HepG2 (cell line): ENCODE data around the gene TVP23A. TPM values are rescaled to one million over a fixed set of nuclear protein-coding genes. Genes with fewer than 3 reads are reported as not detected.

Experiments
- ATAC-seq: fragments of 200-7000 bp; cut with Tn5 transposase; 3 replicates; pipeline ENCODE4 v1.9.1; 2020; ENCODE audit warnings: mild to moderate bottlenecking, moderate library complexity
- BruUV-seq: library from RNA; stranded (reverse); fragments of 400-500 nt; replicated peaks from 2 replicates; lab custom pipeline; 2021; lab: Mats Ljungman, UMichigan
- CTCF ChIA-PET: fragments of 300-600 bp; formaldehyde crosslinking; extraction: SDS; loops from one replicate; lab custom pipeline; 2021; ENCODE audit warnings: low total read pairs, inconsistent platforms, low intra/inter-chr PET ratio; lab: Yijun Ruan, JAX
- POLR2A ChIA-PET: fragments of 350-600 bp; sonication (Branson Sonifier 250); formaldehyde crosslinking; loops from one replicate; lab custom pipeline; 2020; ENCODE audit warnings: antibody characterized with exemption, inconsistent platforms; lab: Yijun Ruan, JAX
- DNase-seq: peaks from one replicate; pipeline ENCODE4 v3.0.0-alpha.2; 2015; ENCODE audit warnings: low spot score
- FAIRE-seq: peaks from 3 replicates; lab custom pipeline; 2011; peaks lifted over from hg19 to GRCh38; lab: Jason Lieb, UNC
- H2AFZ ChIP-seq: one replicate; pipeline ENCODE4 v1.6.1; 2011; ENCODE audit warnings: low read length, inconsistent platforms
- H3K27ac ChIP-seq: fragments of 300-600 bp; 3 replicates; pipeline ENCODE4 v1.8.0; 2011; ENCODE audit warnings: mixed run types, mild to moderate bottlenecking, mixed read lengths, low read length, inconsistent platforms; ENCODE audit not compliant: insufficient read depth; ENCODE audit errors: extremely low read length
- H3K27me3 ChIP-seq, 2 experiments: fragments of 200-600 bp in 1 of 2; 2 replicates in 1 of 2; 3 replicates in 1 of 2; pipeline versions ENCODE4 v1.6.0 to v1.8.0; 2011; ENCODE audit warnings: low read length in 2 of 2, mild to moderate bottlenecking in 2 of 2, moderate library complexity in 2 of 2, inconsistent platforms in 1 of 2; ENCODE audit not compliant: insufficient read depth in 2 of 2, control insufficient read depth in 1 of 2
- H3K36me3 ChIP-seq, 2 experiments: fragments of 200-600 bp in 1 of 2; replicated peaks in 1 of 2; 2 replicates in 1 of 2; 3 replicates in 1 of 2; pipeline versions ENCODE4 v1.5.1 to v1.8.0; 2011; ENCODE audit warnings: low read length in 2 of 2, inconsistent platforms in 1 of 2; ENCODE audit not compliant: insufficient read depth in 2 of 2, control insufficient read depth in 1 of 2
- H3K4me1 ChIP-seq: 2 replicates; pipeline ENCODE4 v1.5.1; 2012; ENCODE audit warnings: low read length, inconsistent platforms; ENCODE audit not compliant: insufficient read depth
- H3K4me2 ChIP-seq: 2 replicates; pipeline ENCODE4 v1.6.0; 2011; ENCODE audit warnings: low read depth, low read length, inconsistent platforms
- H3K4me3 ChIP-seq, 3 experiments: fragments of 200-600 bp in 1 of 3; sonication (generic), shearing (Covaris generic) in 1 of 3; replicated peaks in 1 of 3; 2 replicates each; pipeline ENCODE4 v1.5.1; 2011 to 2016; ENCODE audit warnings: low read length in 3 of 3, inconsistent platforms in 2 of 3, low read depth in 2 of 3, mild to moderate bottlenecking in 2 of 3, control low read depth in 1 of 3, mixed read lengths in 1 of 3; ENCODE audit not compliant: insufficient read depth in 1 of 3
- H3K79me2 ChIP-seq: one replicate; pipeline ENCODE4 v1.6.1; 2011; ENCODE audit warnings: low read length, inconsistent platforms; ENCODE audit not compliant: insufficient read depth
- H3K9ac ChIP-seq: 2 replicates; pipeline ENCODE4 v1.6.0; 2011; ENCODE audit warnings: mild to moderate bottlenecking, low read depth, low read length, inconsistent platforms; ENCODE audit not compliant: insufficient read depth
- H3K9me3 ChIP-seq: 2 replicates; pipeline ENCODE4 v1.5.1; 2012; ENCODE audit warnings: mild to moderate bottlenecking, low read length
- H4K20me1 ChIP-seq: 2 replicates; pipeline ENCODE4 v1.6.0; 2011; ENCODE audit warnings: inconsistent platforms, mild to moderate bottlenecking, low read length, moderate library complexity; ENCODE audit not compliant: insufficient read depth
- CENPT ChIP-seq: sonication (generic); formaldehyde crosslinking; IDR thresholded peaks from 2 replicates; pipeline ENCODE4 v1.8.0; 2022; ENCODE audit warnings: low read depth, mild to moderate bottlenecking, moderate library complexity, missing genetic modification reagents
- HCFC1 ChIP-seq: fragments of 150-350 bp; IDR thresholded peaks from 2 replicates; pipeline ENCODE4 v1.6.1; 2014; ENCODE audit warnings: low read depth, low read length
- HMG20A ChIP-seq: IDR thresholded peaks from 2 replicates; pipeline ENCODE4 v1.6.1; 2016; ENCODE audit warnings: borderline replicate concordance
- SALL2 ChIP-seq: sonication (generic); formaldehyde crosslinking; IDR thresholded peaks from 2 replicates; pipeline ENCODE4 v1.8.1; 2023; ENCODE audit warnings: mild to moderate bottlenecking, missing genetic modification reagents, inconsistent platforms
- SIX4 ChIP-seq: sonication (generic); formaldehyde crosslinking; IDR thresholded peaks from 2 replicates; pipeline ENCODE4 v1.4.0; 2020; ENCODE audit warnings: missing genetic modification reagents
- SMYD3 ChIP-seq: sonication (generic); formaldehyde crosslinking; IDR thresholded peaks from 2 replicates; pipeline ENCODE4 v1.8.1; 2023; ENCODE audit warnings: mild to moderate bottlenecking, missing genetic modification reagents
- TAF15 ChIP-seq: fragments of 200-400 bp; formaldehyde crosslinking; IDR thresholded peaks from one replicate; pipeline ENCODE4 v1.6.1; 2018; ENCODE audit warnings: mild to moderate bottlenecking, low read depth, low read length; ENCODE audit not compliant: poor library complexity, severe bottlenecking
- TCF12 ChIP-seq, 2 experiments: fragments of 450-650 bp in 1 of 2; sonication (generic) in 1 of 2; formaldehyde crosslinking in 1 of 2; IDR thresholded peaks; 2 replicates each; pipeline versions ENCODE4 v1.6.1 to v1.8.0; 2017 to 2022; ENCODE audit warnings: antibody characterized with exemption in 1 of 2, mild to moderate bottlenecking in 1 of 2, missing genetic modification reagents in 1 of 2, moderate library complexity in 1 of 2
- ZFP37 ChIP-seq: sonication (generic); formaldehyde crosslinking; IDR thresholded peaks from 2 replicates; pipeline ENCODE4 v1.4.0; 2020; ENCODE audit warnings: missing genetic modification reagents, borderline replicate concordance
- ZNF572 ChIP-seq: sonication (generic); formaldehyde crosslinking; IDR thresholded peaks from 2 replicates; pipeline ENCODE4 v1.5.1; 2020; ENCODE audit warnings: mild to moderate bottlenecking, missing genetic modification reagents
- ZNF616 ChIP-seq: sonication (generic); formaldehyde crosslinking; IDR thresholded peaks from 2 replicates; pipeline ENCODE4 v1.5.0; 2020; ENCODE audit warnings: low read depth, mild to moderate bottlenecking, missing genetic modification reagents
- WGBS: methylation state at CpG from one replicate; pipeline ENCODE4 v1.1.6; 2017; ENCODE audit warnings: low lambda C conversion rate; 5-methylcytosine and 5-hydroxymethylcytosine counted together
- in situ Hi-C: cut with HindIII; loops from 2 replicates; pipeline ENCODE4 v1.10.0; 2017; ENCODE audit warnings: low pct_unique_long_range_greater_than_20kb; ENCODE audit not compliant: extremely low pct_ligation_motif_present
- intact Hi-C: fragments of 100-400 bp; cut with micrococcal nuclease; formaldehyde crosslinking; loops from one replicate; pipeline ENCODE4 v1.10.0; 2022; ENCODE audit not compliant: unreplicated experiment
- polyA plus RNA-seq, 8 experiments: library from polyadenylated mRNA; depleted of rRNA in 3 of 8; stranded (reverse) in 7 of 8; unstranded in 1 of 8; fragments of >200 nt; fragmentation: Illumina TruSeq in 4 of 8; extraction: Trizol in 4 of 8; gene quantifications; 2 replicates each; pipeline versions ENCODE4 v1.2.1 to v1.2.3, GENCODE V29; 2011 to 2016; ENCODE audit warnings: low read depth in 4 of 8, missing spikeins in 1 of 8, mixed read lengths in 1 of 8; ENCODE audit not compliant: insufficient read depth in 1 of 8
- total RNA-seq, 5 experiments: library from RNA; depleted of rRNA; stranded (reverse); fragments of >200 nt; fragmentation: Illumina TruSeq; extraction: Trizol; gene quantifications; 2 replicates each; pipeline ENCODE4 v1.2.3, GENCODE V29; 2016; ENCODE audit warnings: low read depth in 1 of 5
- TF ChIP-seq, protein P1 (sequence below), 2 experiments: IDR thresholded peaks; 2 replicates each; pipeline ENCODE4 v1.6.1; 2011 to 2012; ENCODE audit warnings: low read length in 2 of 2, borderline replicate concordance in 1 of 2, low read depth in 1 of 2, mild to moderate bottlenecking in 1 of 2, moderate library complexity in 1 of 2
- TF ChIP-seq, protein P2 (sequence below): sonication (generic); formaldehyde crosslinking; IDR thresholded peaks from 2 replicates; pipeline ENCODE4 v1.4.0; 2020; ENCODE audit warnings: mild to moderate bottlenecking, missing genetic modification reagents
- TF ChIP-seq, protein P3 (sequence below): sonication (generic); formaldehyde crosslinking; IDR thresholded peaks from 2 replicates; pipeline ENCODE4 v1.4.0; 2020; ENCODE audit warnings: mild to moderate bottlenecking, low read depth, missing genetic modification reagents
- TF ChIP-seq, protein P4 (sequence below): sonication (generic); formaldehyde crosslinking; IDR thresholded peaks from 2 replicates; pipeline ENCODE4 v1.5.0; 2020; ENCODE audit warnings: mild to moderate bottlenecking, missing genetic modification reagents, borderline replicate concordance

The TVP23A gene
- total and polyA plus RNA-seq, 2 of the 13 experiments (the other 11 are each of a cell fraction or from before 2014, with no cell fraction given) = not detected

DNA sequence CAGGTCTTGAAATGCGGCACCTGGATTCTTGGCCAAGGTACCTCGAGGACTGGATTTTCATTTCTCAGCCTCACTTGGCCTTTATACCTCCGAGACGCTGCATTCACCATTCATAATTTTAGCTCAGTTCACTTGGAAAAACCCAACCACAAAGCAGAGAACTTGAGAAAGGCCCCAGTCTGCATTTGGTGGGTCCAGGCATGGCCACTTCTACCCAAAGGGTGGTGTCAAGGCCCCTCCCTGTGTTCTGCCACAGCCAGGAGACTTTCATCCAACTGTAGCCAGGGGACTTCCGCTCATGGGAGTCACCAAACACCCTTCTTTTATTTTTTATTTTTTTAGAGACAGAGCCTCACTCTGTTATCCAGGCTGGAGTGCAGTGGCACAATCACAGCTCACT, 14.7 kb upstream of the TVP23A start:
- in situ Hi-C loops (no loop called here), intact Hi-C loops (no loop called here)
- no TSS peak for BruUV-seq
- 24% methylated on average over 5 of the region's 5 CpGs for WGBS
- FAIRE-seq (no peak), ATAC-seq (no peak), DNase-seq (no peak)
- Histone ChIP-seq H3K4me2 (no peak overlapping the region), H3K27me3 (peaks cover 3 to 10% of the 10 kb centered on the region in 2 experiments; a peak in 3 of 5 replicates), H3K4me1 (no peaks in the 10 kb centered on the region), H3K9ac (no peak overlapping the region), H4K20me1 (no peaks in the 10 kb centered on the region), H3K79me2 (no peaks in the 10 kb centered on the region), H3K4me3 (no peak overlapping the region), H2AFZ (no peak overlapping the region), H3K9me3 (no peaks in the 10 kb centered on the region), H3K27ac (no peak overlapping the region), H3K36me3 (no peaks in the 10 kb centered on the region)
- CTCF ChIA-PET = no interaction called here
- POLR2A ChIA-PET = no interaction called here
- TF ChIP-seq TCF12 (IDR thresholded peaks at IDR 0.05) (no peak), TCF12 (CRISPR knock-in tag; IDR thresholded peaks at IDR 0.05) (no peak), TAF15 (no peak), ZNF572 (CRISPR knock-in tag) (no peak), HMG20A (CRISPR knock-in tag) (no peak), SIX4 (CRISPR knock-in tag) (no peak), CENPT (CRISPR knock-in tag) (no peak), SALL2 (no peak), SMYD3 (CRISPR knock-in tag) (no peak), HCFC1 (no peak), ZFP37 (CRISPR knock-in tag) (no peak), ZNF616 (CRISPR knock-in tag) (no peak)
- TF ChIP-seq, protein P1, sequence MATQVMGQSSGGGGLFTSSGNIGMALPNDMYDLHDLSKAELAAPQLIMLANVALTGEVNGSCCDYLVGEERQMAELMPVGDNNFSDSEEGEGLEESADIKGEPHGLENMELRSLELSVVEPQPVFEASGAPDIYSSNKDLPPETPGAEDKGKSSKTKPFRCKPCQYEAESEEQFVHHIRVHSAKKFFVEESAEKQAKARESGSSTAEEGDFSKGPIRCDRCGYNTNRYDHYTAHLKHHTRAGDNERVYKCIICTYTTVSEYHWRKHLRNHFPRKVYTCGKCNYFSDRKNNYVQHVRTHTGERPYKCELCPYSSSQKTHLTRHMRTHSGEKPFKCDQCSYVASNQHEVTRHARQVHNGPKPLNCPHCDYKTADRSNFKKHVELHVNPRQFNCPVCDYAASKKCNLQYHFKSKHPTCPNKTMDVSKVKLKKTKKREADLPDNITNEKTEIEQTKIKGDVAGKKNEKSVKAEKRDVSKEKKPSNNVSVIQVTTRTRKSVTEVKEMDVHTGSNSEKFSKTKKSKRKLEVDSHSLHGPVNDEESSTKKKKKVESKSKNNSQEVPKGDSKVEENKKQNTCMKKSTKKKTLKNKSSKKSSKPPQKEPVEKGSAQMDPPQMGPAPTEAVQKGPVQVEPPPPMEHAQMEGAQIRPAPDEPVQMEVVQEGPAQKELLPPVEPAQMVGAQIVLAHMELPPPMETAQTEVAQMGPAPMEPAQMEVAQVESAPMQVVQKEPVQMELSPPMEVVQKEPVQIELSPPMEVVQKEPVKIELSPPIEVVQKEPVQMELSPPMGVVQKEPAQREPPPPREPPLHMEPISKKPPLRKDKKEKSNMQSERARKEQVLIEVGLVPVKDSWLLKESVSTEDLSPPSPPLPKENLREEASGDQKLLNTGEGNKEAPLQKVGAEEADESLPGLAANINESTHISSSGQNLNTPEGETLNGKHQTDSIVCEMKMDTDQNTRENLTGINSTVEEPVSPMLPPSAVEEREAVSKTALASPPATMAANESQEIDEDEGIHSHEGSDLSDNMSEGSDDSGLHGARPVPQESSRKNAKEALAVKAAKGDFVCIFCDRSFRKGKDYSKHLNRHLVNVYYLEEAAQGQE (IDR thresholded peaks at IDR 0.05; ENCODE audit: borderline replicate concordance in 1 of 2, low read depth in 1 of 2, low read length in 2 of 2) = no peak
- TF ChIP-seq, protein P2, sequence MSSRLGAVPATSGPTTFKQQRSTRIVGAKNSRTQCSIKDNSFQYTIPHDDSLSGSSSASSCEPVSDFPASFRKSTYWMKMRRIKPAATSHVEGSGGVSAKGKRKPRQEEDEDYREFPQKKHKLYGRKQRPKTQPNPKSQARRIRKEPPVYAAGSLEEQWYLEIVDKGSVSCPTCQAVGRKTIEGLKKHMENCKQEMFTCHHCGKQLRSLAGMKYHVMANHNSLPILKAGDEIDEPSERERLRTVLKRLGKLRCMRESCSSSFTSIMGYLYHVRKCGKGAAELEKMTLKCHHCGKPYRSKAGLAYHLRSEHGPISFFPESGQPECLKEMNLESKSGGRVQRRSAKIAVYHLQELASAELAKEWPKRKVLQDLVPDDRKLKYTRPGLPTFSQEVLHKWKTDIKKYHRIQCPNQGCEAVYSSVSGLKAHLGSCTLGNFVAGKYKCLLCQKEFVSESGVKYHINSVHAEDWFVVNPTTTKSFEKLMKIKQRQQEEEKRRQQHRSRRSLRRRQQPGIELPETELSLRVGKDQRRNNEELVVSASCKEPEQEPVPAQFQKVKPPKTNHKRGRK (CRISPR knock-in tag) = no peak
- TF ChIP-seq, protein P3, sequence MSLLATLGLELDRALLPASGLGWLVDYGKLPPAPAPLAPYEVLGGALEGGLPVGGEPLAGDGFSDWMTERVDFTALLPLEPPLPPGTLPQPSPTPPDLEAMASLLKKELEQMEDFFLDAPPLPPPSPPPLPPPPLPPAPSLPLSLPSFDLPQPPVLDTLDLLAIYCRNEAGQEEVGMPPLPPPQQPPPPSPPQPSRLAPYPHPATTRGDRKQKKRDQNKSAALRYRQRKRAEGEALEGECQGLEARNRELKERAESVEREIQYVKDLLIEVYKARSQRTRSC = no peak
- TF ChIP-seq, protein P4, sequence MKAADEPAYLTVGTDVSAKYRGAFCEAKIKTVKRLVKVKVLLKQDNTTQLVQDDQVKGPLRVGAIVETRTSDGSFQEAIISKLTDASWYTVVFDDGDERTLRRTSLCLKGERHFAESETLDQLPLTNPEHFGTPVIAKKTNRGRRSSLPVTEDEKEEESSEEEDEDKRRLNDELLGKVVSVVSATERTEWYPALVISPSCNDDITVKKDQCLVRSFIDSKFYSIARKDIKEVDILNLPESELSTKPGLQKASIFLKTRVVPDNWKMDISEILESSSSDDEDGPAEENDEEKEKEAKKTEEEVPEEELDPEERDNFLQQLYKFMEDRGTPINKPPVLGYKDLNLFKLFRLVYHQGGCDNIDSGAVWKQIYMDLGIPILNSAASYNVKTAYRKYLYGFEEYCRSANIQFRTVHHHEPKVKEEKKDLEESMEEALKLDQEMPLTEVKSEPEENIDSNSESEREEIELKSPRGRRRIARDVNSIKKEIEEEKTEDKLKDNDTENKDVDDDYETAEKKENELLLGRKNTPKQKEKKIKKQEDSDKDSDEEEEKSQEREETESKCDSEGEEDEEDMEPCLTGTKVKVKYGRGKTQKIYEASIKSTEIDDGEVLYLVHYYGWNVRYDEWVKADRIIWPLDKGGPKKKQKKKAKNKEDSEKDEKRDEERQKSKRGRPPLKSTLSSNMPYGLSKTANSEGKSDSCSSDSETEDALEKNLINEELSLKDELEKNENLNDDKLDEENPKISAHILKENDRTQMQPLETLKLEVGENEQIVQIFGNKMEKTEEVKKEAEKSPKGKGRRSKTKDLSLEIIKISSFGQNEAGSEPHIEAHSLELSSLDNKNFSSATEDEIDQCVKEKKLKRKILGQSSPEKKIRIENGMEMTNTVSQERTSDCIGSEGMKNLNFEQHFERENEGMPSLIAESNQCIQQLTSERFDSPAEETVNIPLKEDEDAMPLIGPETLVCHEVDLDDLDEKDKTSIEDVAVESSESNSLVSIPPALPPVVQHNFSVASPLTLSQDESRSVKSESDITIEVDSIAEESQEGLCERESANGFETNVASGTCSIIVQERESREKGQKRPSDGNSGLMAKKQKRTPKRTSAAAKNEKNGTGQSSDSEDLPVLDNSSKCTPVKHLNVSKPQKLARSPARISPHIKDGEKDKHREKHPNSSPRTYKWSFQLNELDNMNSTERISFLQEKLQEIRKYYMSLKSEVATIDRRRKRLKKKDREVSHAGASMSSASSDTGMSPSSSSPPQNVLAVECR (CRISPR knock-in tag) = no peak
